A673 (cell line): ENCODE data around the gene MINDY4. TPM values are rescaled to one million over a fixed set of nuclear protein-coding genes. Genes with fewer than 3 reads are reported as not detected.

ENCODE experiments used
- BruUV-seq: library from RNA; stranded (reverse); fragments of 400-500 nt; replicated peaks from 2 replicates; lab custom pipeline; 2021; lab: Mats Ljungman, UMichigan
- CTCF ChIA-PET: fragments of 300-600 bp; sonication (Branson Sonifier 250); formaldehyde crosslinking; loops from one replicate; lab custom pipeline; 2022; ENCODE audit warnings: antibody characterized with exemption; lab: Charles Lee
- POLR2A ChIA-PET: fragments of 300-600 bp; sonication (Branson Sonifier 250); formaldehyde crosslinking; loops from one replicate; lab custom pipeline; 2022; ENCODE audit warnings: antibody characterized with exemption; ENCODE audit not compliant: low non-redundant PET; lab: Charles Lee
- DNase-seq: peaks from one replicate; pipeline ENCODE4 v3.0.0-alpha.2; 2015; ENCODE audit warnings: low spot score
- H3K27ac ChIP-seq: fragments of 200-600 bp; sonication (generic); 2 replicates; pipeline ENCODE4 v1.5.1; 2016; ENCODE audit warnings: mixed run types, low read depth, mild to moderate bottlenecking, mixed read lengths, antibody characterized with exemption, low read length; ENCODE audit not compliant: poor library complexity, severe bottlenecking
- H3K27me3 ChIP-seq: fragments of 200-600 bp; sonication (generic); replicated peaks from 2 replicates; pipeline ENCODE4 v1.6.1; 2017; ENCODE audit warnings: mixed run types, low read depth, mild to moderate bottlenecking, mixed read lengths, antibody characterized with exemption, low read length; ENCODE audit not compliant: insufficient read depth, poor library complexity
- H3K36me3 ChIP-seq: fragments of 200-600 bp; sonication (generic); 2 replicates; pipeline ENCODE4 v1.6.1; 2016; ENCODE audit warnings: mixed run types, mild to moderate bottlenecking, mixed read lengths, antibody characterized with exemption, low read length; ENCODE audit not compliant: insufficient read depth, poor library complexity, severe bottlenecking
- H3K4me1 ChIP-seq: fragments of 200-600 bp; sonication (generic); 2 replicates; pipeline ENCODE4 v1.6.1; 2017; ENCODE audit warnings: mixed run types, mild to moderate bottlenecking, mixed read lengths, antibody characterized with exemption, low read length; ENCODE audit not compliant: insufficient read depth, poor library complexity, severe bottlenecking
- H3K4me3 ChIP-seq: fragments of 200-600 bp; sonication (generic); 2 replicates; pipeline ENCODE4 v1.5.1; 2016; ENCODE audit warnings: low read depth, mixed run types, mild to moderate bottlenecking, mixed read lengths, low read length; ENCODE audit not compliant: poor library complexity, severe bottlenecking
- H3K9me3 ChIP-seq: fragments of 200-600 bp; sonication (generic); 2 replicates; pipeline ENCODE4 v1.6.1; 2016; ENCODE audit warnings: mixed run types, low read depth, mild to moderate bottlenecking, mixed read lengths, antibody characterized with exemption, low read length; ENCODE audit not compliant: poor library complexity, severe bottlenecking
- EZH2 ChIP-seq: fragments of 200-600 bp; sonication (generic); IDR thresholded peaks from 2 replicates; pipeline ENCODE4 v1.6.1; 2017; ENCODE audit warnings: borderline replicate concordance, low read depth, mild to moderate bottlenecking, mixed read lengths, antibody characterized with exemption, low read length; ENCODE audit not compliant: poor library complexity, severe bottlenecking
- intact Hi-C: fragments of 100-400 bp; cut with micrococcal nuclease; formaldehyde crosslinking; loops from one replicate; pipeline ENCODE4 v1.10.0; 2022; ENCODE audit not compliant: unreplicated experiment
- total RNA-seq: library from RNA; stranded (reverse); gene quantifications from 2 replicates; pipeline ENCODE4 v1.2.3, GENCODE V29; 2021
- TF ChIP-seq, protein P1 (sequence below): fragments of 300-800, 200-600 bp; sonication (generic); conservative IDR thresholded peaks from 2 replicates; pipeline ENCODE4 v1.5.1; 2017; ENCODE audit warnings: low read depth, mild to moderate bottlenecking, antibody characterized with exemption, low read length, moderate library complexity, mixed read lengths

The MINDY4 gene
- total RNA-seq, 1 experiment from 2014 or later = 3.8 TPM

DNA sequence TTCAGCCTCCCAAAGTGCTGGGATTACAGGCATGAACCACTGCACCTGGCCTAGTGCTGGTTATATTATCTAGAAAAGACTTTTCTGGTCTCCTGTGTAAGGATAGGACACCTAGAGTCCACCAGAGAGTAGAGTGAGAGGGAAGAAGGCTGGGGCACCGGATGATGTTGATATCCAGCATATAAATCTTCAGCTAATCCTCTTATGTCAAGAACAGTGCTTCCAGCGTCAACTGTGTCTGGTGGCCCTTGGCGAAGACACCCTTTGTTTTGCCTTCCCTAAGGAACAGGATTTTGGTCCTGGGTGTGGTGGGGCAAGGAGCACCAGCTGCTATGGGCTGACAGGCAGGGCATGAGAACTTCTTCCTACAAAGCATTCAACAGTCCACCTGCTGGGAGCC lies 35.6 kb upstream of the MINDY4 start:
- intact Hi-C loops = no loop called here
- H3K4me1 ChIP-seq = no peaks in the 10 kb centered on the region
- no peaks in the 10 kb centered on the region for H3K27me3 ChIP-seq
- ChIA-PET POLR2A (no interaction called here), CTCF (interaction anchor here (0.7 kb wide), 1 partner anchor 59 kb away, joined by 15 read pairs; no protein-coding TSS in a partner anchor)
- TF ChIP-seq, protein P1, sequence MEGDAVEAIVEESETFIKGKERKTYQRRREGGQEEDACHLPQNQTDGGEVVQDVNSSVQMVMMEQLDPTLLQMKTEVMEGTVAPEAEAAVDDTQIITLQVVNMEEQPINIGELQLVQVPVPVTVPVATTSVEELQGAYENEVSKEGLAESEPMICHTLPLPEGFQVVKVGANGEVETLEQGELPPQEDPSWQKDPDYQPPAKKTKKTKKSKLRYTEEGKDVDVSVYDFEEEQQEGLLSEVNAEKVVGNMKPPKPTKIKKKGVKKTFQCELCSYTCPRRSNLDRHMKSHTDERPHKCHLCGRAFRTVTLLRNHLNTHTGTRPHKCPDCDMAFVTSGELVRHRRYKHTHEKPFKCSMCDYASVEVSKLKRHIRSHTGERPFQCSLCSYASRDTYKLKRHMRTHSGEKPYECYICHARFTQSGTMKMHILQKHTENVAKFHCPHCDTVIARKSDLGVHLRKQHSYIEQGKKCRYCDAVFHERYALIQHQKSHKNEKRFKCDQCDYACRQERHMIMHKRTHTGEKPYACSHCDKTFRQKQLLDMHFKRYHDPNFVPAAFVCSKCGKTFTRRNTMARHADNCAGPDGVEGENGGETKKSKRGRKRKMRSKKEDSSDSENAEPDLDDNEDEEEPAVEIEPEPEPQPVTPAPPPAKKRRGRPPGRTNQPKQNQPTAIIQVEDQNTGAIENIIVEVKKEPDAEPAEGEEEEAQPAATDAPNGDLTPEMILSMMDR = no peak
- no peak for TF ChIP-seq EZH2
- no peaks in the 10 kb centered on the region for H3K9me3 ChIP-seq
- H3K27ac ChIP-seq = no peak overlapping the region
- no peak for DNase-seq
- no peaks in the 10 kb centered on the region for H3K36me3 ChIP-seq
- H3K4me3 ChIP-seq = no peak overlapping the region
- BruUV-seq = no TSS peak

GRCh38 chr7:30736291-30736690 lies 34.9 kb upstream of the MINDY4 start:
- intact Hi-C loops = no loop called here
- Histone ChIP-seq H3K4me3 (no peak overlapping the region), H3K36me3 (no peaks in the 10 kb centered on the region), H3K9me3 (no peaks in the 10 kb centered on the region), H3K27me3 (no peaks in the 10 kb centered on the region), H3K27ac (no peak overlapping the region), H3K4me1 (no peaks in the 10 kb centered on the region)
- DNase-seq = no peak
- CTCF ChIA-PET = no interaction called here
- no TSS peak for BruUV-seq
- POLR2A ChIA-PET = no interaction called here
- TF ChIP-seq, protein P1 = no peak
- TF ChIP-seq EZH2 = no peak

DNA sequence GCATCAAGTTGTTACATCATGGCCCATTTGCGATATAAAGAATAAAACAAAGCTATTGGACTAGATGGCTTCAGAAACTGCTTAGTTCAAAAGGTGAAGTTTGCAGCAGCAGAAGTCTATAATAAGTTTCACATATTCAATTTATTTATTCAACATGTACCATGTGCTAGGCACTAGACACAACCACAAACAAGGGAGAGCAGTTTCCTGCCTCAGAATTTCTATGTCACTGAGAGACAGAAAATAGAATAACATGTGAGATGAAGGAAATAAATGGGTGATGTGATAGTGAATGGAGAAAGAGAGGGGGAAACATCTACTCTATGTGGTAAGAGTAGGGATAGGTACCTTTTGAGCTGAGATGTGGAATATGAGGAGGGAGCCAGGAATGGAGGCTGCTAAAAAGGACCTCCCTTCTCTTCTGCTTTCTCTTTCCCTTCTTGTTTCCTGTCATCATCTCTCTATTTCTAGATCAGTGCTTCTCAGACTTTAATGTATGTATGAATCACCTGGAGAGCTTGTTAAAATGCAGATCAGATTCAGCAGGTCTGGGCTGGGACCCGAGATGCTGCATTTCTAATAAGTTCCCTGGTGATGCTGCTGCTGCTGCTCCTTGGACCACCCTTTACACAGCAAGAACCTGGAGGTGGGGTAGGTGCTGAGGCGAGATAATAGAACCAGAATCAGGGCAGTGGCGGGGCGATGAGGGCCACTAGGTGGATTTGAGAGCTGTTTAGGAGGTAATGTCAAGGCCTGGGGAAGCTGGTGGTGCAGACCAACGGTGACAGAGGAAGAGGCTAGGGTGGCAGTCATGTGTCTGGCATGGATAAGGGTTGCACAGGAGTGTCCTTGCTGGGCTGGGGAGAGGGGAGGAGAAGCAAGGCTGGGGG lies 32.9 kb upstream of the MINDY4 start:
- H3K9me3 ChIP-seq = no peaks in the 10 kb centered on the region
- no TSS peak for BruUV-seq
- ChIA-PET POLR2A (no interaction called here), CTCF (no interaction called here)
- H3K27ac ChIP-seq = no peak overlapping the region
- no peaks in the 10 kb centered on the region for H3K4me1 ChIP-seq
- H3K27me3 ChIP-seq = no peaks in the 10 kb centered on the region
- DNase-seq = no peak
- H3K36me3 ChIP-seq = no peaks in the 10 kb centered on the region
- intact Hi-C loops = no loop called here
- no peak for TF ChIP-seq EZH2
- TF ChIP-seq, protein P1 = no peak
- H3K4me3 ChIP-seq = no peak overlapping the region
